Nephron progenitor cell (in vitro differentiated cells): Measurements from ENCODE around the gene SLC35F5.

ENCODE experiments used
- DNase-seq: peaks from one replicate; pipeline ENCODE4 v3.0.0; 2021
- H3K27ac Mint-ChIP-seq: 2 replicates; pipeline ENCODE4 v1.8.0; 2021; ENCODE audit warnings: mild to moderate bottlenecking, moderate library complexity, mixed read lengths
- H3K27me3 Mint-ChIP-seq: 2 replicates; pipeline ENCODE4 v1.8.0; 2021; ENCODE audit warnings: mild to moderate bottlenecking, low read depth, mixed read lengths; ENCODE audit not compliant: poor library complexity
- H3K36me3 Mint-ChIP-seq: 2 replicates; pipeline ENCODE4 v1.8.0; 2021; ENCODE audit warnings: low read depth, mixed read lengths
- H3K4me1 Mint-ChIP-seq: 2 replicates; pipeline ENCODE4 v1.8.0; 2021; ENCODE audit warnings: mixed read lengths
- H3K4me3 Mint-ChIP-seq: 2 replicates; pipeline ENCODE4 v1.8.0; 2021; ENCODE audit warnings: mild to moderate bottlenecking, moderate library complexity, mixed read lengths
- H3K9me3 Mint-ChIP-seq: 2 replicates; pipeline ENCODE4 v1.8.0; 2021; ENCODE audit warnings: mild to moderate bottlenecking, moderate library complexity, mixed read lengths
- CTCF ChIP-seq: fragments of 200-600 bp; sonication (generic); IDR thresholded peaks from 2 replicates; pipeline ENCODE4 v1.5.0; 2021; ENCODE audit warnings: antibody characterized with exemption

The SLC35F5 gene

GRCh38 chr2:113770929-113771328 is 14.5 kb upstream of the SLC35F5 start:
- Mint-ChIP-seq H3K27ac (peak overlapping the region; percentile 83), H3K4me1 (peaks cover 13% of the 10 kb centered on the region), H3K9me3 (peaks cover 2% of the 10 kb centered on the region), H3K36me3 (no peaks in the 10 kb centered on the region), H3K4me3 (no peak overlapping the region), H3K27me3 (no peaks in the 10 kb centered on the region)
- peak; percentile 52 for DNase-seq
- no peak for TF ChIP-seq CTCF

DNA sequence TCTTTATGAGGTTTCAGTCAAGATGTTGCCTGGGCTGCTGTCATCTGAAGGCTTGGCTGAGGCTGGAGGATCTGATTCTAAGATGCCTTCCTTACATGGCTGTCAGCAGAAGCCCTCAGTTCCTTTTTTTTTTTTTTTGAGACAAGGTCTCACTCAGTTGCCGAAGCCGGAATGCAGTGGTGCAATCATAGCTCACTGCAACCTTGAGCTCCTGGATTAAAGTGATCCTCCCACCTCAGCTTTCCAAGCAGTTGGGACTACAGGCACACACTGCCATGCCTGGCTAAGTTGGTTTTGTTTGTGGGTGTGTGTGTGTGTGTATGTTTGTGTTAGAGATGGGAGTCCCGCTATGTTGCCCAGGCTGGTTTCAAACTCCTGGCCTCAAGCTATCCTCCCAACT is 13.1 kb upstream of the SLC35F5 start:
- Mint-ChIP-seq H3K27me3 (no peaks in the 10 kb centered on the region), H3K27ac (no peak overlapping the region), H3K4me3 (no peak overlapping the region), H3K4me1 (peaks cover 9% of the 10 kb centered on the region), H3K9me3 (peaks cover 10% of the 10 kb centered on the region), H3K36me3 (peaks cover 4% of the 10 kb centered on the region)
- no peak for TF ChIP-seq CTCF
- DNase-seq: no peak

DNA sequence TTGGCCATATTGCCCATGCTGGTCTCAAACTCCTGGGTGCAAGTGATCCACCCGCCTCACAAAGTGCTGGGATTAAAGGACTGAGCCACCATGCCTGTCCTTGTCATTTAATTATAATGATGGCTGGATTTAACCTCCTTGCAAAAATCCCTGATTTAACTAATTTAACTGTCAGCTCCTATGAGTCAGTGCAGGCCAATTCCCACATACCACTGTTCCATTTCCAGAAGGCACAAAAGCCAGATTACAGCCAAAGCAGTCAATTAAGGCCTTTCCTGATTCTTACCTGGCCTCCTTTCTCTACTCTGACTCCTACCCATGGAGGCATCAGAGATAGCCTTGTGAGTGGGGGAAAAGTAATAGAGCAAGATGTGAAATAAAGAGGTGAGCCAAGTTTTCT is 12.3 kb upstream of the SLC35F5 start:
- peaks cover 14% of the 10 kb centered on the region for H3K9me3 Mint-ChIP-seq
- TF ChIP-seq CTCF: no peak
- H3K4me1 Mint-ChIP-seq: peaks cover 9% of the 10 kb centered on the region
- no peak overlapping the region for H3K4me3 Mint-ChIP-seq
- DNase-seq: no peak
- peaks cover 4% of the 10 kb centered on the region for H3K36me3 Mint-ChIP-seq
- H3K27ac Mint-ChIP-seq: no peak overlapping the region
- H3K27me3 Mint-ChIP-seq: no peaks in the 10 kb centered on the region

- Mint-ChIP-seq H3K4me1 (peaks cover 9% of the 10 kb centered on the region), H3K9me3 (peaks cover 20% of the 10 kb centered on the region)
- TF ChIP-seq CTCF: no peak
Observed at GRCh38 chr2:113767811-113768460, 11.5 kb upstream of the SLC35F5 start.

GRCh38 chr2:113765276-113765675 is 8.8 kb upstream of the SLC35F5 start:
- H3K4me1 Mint-ChIP-seq: no peaks in the 10 kb centered on the region
- DNase-seq: no peak
- peaks cover 18% of the 10 kb centered on the region for H3K9me3 Mint-ChIP-seq
- H3K36me3 Mint-ChIP-seq: peaks cover 4% of the 10 kb centered on the region
- H3K27me3 Mint-ChIP-seq: no peaks in the 10 kb centered on the region
- H3K4me3 Mint-ChIP-seq: no peak overlapping the region
- no peak for TF ChIP-seq CTCF
- H3K27ac Mint-ChIP-seq: no peak overlapping the region

More at GRCh38 chr2:113767811-113768460, 11.5 kb upstream of the SLC35F5 start:
- Mint-ChIP-seq H3K4me3 (no peak overlapping the region), H3K27ac (no peak overlapping the region), H3K36me3 (peaks cover 4% of the 10 kb centered on the region), H3K27me3 (no peaks in the 10 kb centered on the region)
- DNase-seq: no peak
